K562 (cell line): ENCODE results near the gene DNAH10. TPM values are rescaled to one million over a fixed set of nuclear protein-coding genes. Genes with fewer than 3 reads are reported as not detected.

Experiments used
- ATAC-seq: fragments of 200-7000 bp; cut with Tn5 transposase; 3 replicates; pipeline ENCODE4 v1.9.1; 2020; ENCODE audit warnings: moderate library complexity
- BruUV-seq: library from RNA; stranded (reverse); fragments of 400-500 nt; replicated peaks from 2 replicates; lab custom pipeline; 2021; lab: Mats Ljungman, UMichigan
- CTCF ChIA-PET: fragments of 300-600 bp; formaldehyde crosslinking; extraction: SDS; loops from one replicate; lab custom pipeline; 2021; ENCODE audit warnings: low intra/inter-chr PET ratio; lab: Yijun Ruan, JAX
- POLR2A ChIA-PET: fragments of 300-600, 350-650 bp; sonication (Branson Sonifier 250); formaldehyde crosslinking; extraction: SDS; loops from one replicate; lab custom pipeline; 2021; ENCODE audit warnings: antibody characterized with exemption, inconsistent platforms; lab: Yijun Ruan, JAX
- DNase-seq, 4 experiments: peaks; one replicate each; pipeline versions ENCODE4 v3.0.0 to v3.0.0-alpha.2; 2011 to 2018; ENCODE audit warnings: low spot score in 3 of 4, mixed read lengths in 3 of 4; ENCODE audit errors: extremely low read depth in 1 of 4
- FAIRE-seq: peaks from 2 replicates; lab custom pipeline; 2011; peaks lifted over from hg19 to GRCh38; lab: Jason Lieb, UNC
- H2AFZ ChIP-seq: 2 replicates; pipeline ENCODE4 v1.6.0; 2011; ENCODE audit warnings: low read depth, low read length, control low read depth, inconsistent platforms
- H3K27ac ChIP-seq: fragments of 200-600 bp; 3 replicates; pipeline ENCODE4 v1.8.0; 2011; ENCODE audit warnings: low read depth, mild to moderate bottlenecking, control low read depth, inconsistent platforms, low read length, moderate library complexity, mixed read lengths; ENCODE audit errors: extremely low read depth
- H3K27me3 ChIP-seq, 2 experiments: fragments of 300-600 bp in 1 of 2; 2 replicates in 1 of 2; 3 replicates in 1 of 2; pipeline versions ENCODE4 v1.6.0 to v1.8.0; 2011; ENCODE audit warnings: inconsistent platforms in 2 of 2, low read length in 2 of 2, mild to moderate bottlenecking in 1 of 2, mixed read lengths in 1 of 2, moderate library complexity in 1 of 2; ENCODE audit not compliant: control insufficient read depth in 2 of 2, insufficient read depth in 2 of 2
- H3K36me3 ChIP-seq: fragments of 300-600 bp; 3 replicates; pipeline ENCODE4 v1.8.0; 2011; ENCODE audit warnings: mild to moderate bottlenecking, low read length, inconsistent platforms; ENCODE audit not compliant: control insufficient read depth, insufficient read depth
- H3K4me1 ChIP-seq, 2 experiments: fragments of 200-600 bp in 1 of 2; replicated peaks in 1 of 2; 2 replicates in 1 of 2; 3 replicates in 1 of 2; pipeline versions ENCODE4 v1.5.1 to v1.8.0; 2011; ENCODE audit warnings: inconsistent platforms in 2 of 2, low read length in 2 of 2, mild to moderate bottlenecking in 1 of 2, mixed read lengths in 1 of 2, moderate library complexity in 1 of 2; ENCODE audit not compliant: control insufficient read depth in 2 of 2, insufficient read depth in 2 of 2
- H3K4me2 ChIP-seq: 2 replicates; pipeline ENCODE4 v1.6.1; 2011; ENCODE audit warnings: low read length, control low read depth, inconsistent platforms, mixed read lengths; ENCODE audit not compliant: insufficient read depth
- H3K4me3 ChIP-seq: fragments of 200-600 bp; sonication (generic), shearing (Covaris generic); 2 replicates; pipeline ENCODE4 v1.5.1; 2016; ENCODE audit warnings: control low read depth, inconsistent platforms
- H3K79me2 ChIP-seq: fragments of 200-600 bp; 3 replicates; pipeline ENCODE4 v1.8.0; 2011; ENCODE audit warnings: low read length, inconsistent platforms; ENCODE audit not compliant: control insufficient read depth, insufficient read depth
- H3K9ac ChIP-seq, 2 experiments: 2 replicates each; pipeline versions ENCODE4 v1.6.0 to v1.6.1; 2011; ENCODE audit warnings: low read depth in 2 of 2, low read length in 2 of 2, control low read depth in 1 of 2, inconsistent platforms in 1 of 2, mild to moderate bottlenecking in 1 of 2, mixed read lengths in 1 of 2; ENCODE audit not compliant: insufficient read depth in 1 of 2
- H3K9me1 ChIP-seq: one replicate; pipeline ENCODE4 v1.6.0; 2011; ENCODE audit warnings: inconsistent platforms, mild to moderate bottlenecking, low read length, moderate library complexity; ENCODE audit not compliant: control insufficient read depth, insufficient read depth
- H3K9me3 ChIP-seq: replicated peaks from 2 replicates; pipeline ENCODE4 v1.5.1; 2011; ENCODE audit warnings: low read depth, low read length, inconsistent platforms; ENCODE audit not compliant: control insufficient read depth, insufficient read depth
- H4K20me1 ChIP-seq: replicated peaks from 2 replicates; pipeline ENCODE4 v1.6.1; 2011; ENCODE audit warnings: low read length, inconsistent platforms, mixed read lengths; ENCODE audit not compliant: control insufficient read depth, insufficient read depth
- BRF2 ChIP-seq: IDR thresholded peaks from 3 replicates; pipeline ENCODE4 v1.6.1; 2011; ENCODE audit warnings: borderline replicate concordance, mild to moderate bottlenecking; ENCODE audit not compliant: insufficient read length, insufficient read depth
- C11orf30 ChIP-seq: fragments of 450-650 bp; IDR thresholded peaks from 2 replicates; pipeline ENCODE4 v1.6.1; 2016; ENCODE audit warnings: low read depth, mild to moderate bottlenecking
- CHD4 ChIP-seq: fragments of 200-600 bp; sonication (generic); IDR thresholded peaks from 3 replicates; pipeline ENCODE4 v1.6.1; 2012; ENCODE audit warnings: low read depth, mild to moderate bottlenecking, mixed read lengths, low read length, inconsistent platforms; ENCODE audit not compliant: insufficient read depth, insufficient replicate concordance, poor library complexity, severe bottlenecking
- E2F5 ChIP-seq: sonication (generic); formaldehyde crosslinking; IDR thresholded peaks from 2 replicates; pipeline ENCODE4 v1.8.0; 2022; ENCODE audit warnings: mild to moderate bottlenecking, missing genetic modification reagents
- GABPB2 ChIP-seq: fragments of 250-450 bp; sonication (Bioruptor Pico); conservative IDR thresholded peaks from 2 replicates; pipeline ENCODE4 v1.5.1; 2021; ENCODE audit warnings: mild to moderate bottlenecking
- HLTF ChIP-seq: fragments of 450-650 bp; IDR thresholded peaks from 2 replicates; pipeline ENCODE4 v1.6.1; 2016
- MCM7 ChIP-seq, 2 experiments: fragments of 450-650 bp; IDR thresholded peaks; 2 replicates each; pipeline ENCODE4 v1.6.1; 2016 to 2018
- NELFE ChIP-seq: IDR thresholded peaks from 2 replicates; pipeline ENCODE4 v1.6.1; 2011; ENCODE audit warnings: mild to moderate bottlenecking; ENCODE audit not compliant: insufficient read depth, insufficient read length
- NFXL1 ChIP-seq: fragments of 450-650 bp; formaldehyde crosslinking; IDR thresholded peaks from 2 replicates; pipeline ENCODE4 v1.4.0; 2021; ENCODE audit warnings: mild to moderate bottlenecking
- PML ChIP-seq: IDR thresholded peaks from 2 replicates; pipeline ENCODE4 v1.6.1; 2012; ENCODE audit warnings: low read length, inconsistent platforms
- SMAD1 ChIP-seq: fragments of 150-350 bp; IDR thresholded peaks from 2 replicates; pipeline ENCODE4 v1.6.1; 2014; ENCODE audit warnings: low read length, low read depth; ENCODE audit not compliant: partially characterized antibody
- SMARCB1 ChIP-seq: IDR thresholded peaks from 2 replicates; pipeline ENCODE4 v1.6.1; 2011; ENCODE audit warnings: improper control_type of control experiment, low read depth; ENCODE audit not compliant: insufficient read length
- TARDBP ChIP-seq: fragments of 450-650 bp; IDR thresholded peaks from 2 replicates; pipeline ENCODE4 v1.6.1; 2016
- ZNF316 ChIP-seq: fragments of 450-650 bp; IDR thresholded peaks from 2 replicates; pipeline ENCODE4 v1.6.1; 2016
- ZNF395 ChIP-seq: fragments of 200-800 bp; sonication (Bioruptor generic); IDR thresholded peaks from 2 replicates; pipeline ENCODE4 v1.6.1; 2017; ENCODE audit warnings: missing genetic modification characterization, missing compliant biosample characterization
- WGBS: fragments of 100-300 bp; shearing (Covaris generic); methylation state at CpG from one replicate; pipeline ENCODE4 v1.1.6; 2016; ENCODE audit warnings: low coverage, mixed read lengths; ENCODE audit not compliant: insufficient coverage; ENCODE audit errors: missing lambda C conversion rate; 5-methylcytosine and 5-hydroxymethylcytosine counted together
- in situ Hi-C: fragments of 300-500 bp; cut with MboI; formaldehyde crosslinking; loops from 4 replicates; pipeline ENCODE4 v1.15.0; 2018; ENCODE audit warnings: inconsistent platforms, mixed read lengths
- intact Hi-C: fragments of 100-400 bp; cut with micrococcal nuclease; formaldehyde crosslinking; loops from 2 replicates; pipeline ENCODE4 v1.14.2; 2022
- polyA plus RNA-seq, 8 experiments: library from polyadenylated mRNA; depleted of rRNA in 4 of 8; stranded (reverse) in 5 of 8; unstranded in 3 of 8; fragments of >200 nt; fragmentation: Nextera tagmentation in 2 of 8; fragmentation: Illumina TruSeq in 1 of 8; extraction: Ambion mirVana in 2 of 8; extraction: Trizol in 1 of 8; gene quantifications; 2 replicates each; pipeline versions ENCODE4 v1.2.1 to v1.2.3, GENCODE V29; 2011 to 2014; ENCODE audit warnings: inconsistent platforms in 1 of 8, missing spikeins in 1 of 8
- total RNA-seq, 7 experiments: library from RNA; depleted of rRNA in 6 of 7; stranded (reverse); fragments of >200 nt in 6 of 7; fragmentation: Illumina TruSeq in 2 of 7; extraction: Trizol in 2 of 7; gene quantifications; 2 replicates each; pipeline versions ENCODE4 v1.2.1 to v1.2.3, GENCODE V29; 2011 to 2021; ENCODE audit warnings: low replicate concordance in 1 of 7

The DNAH10 gene
- total and polyA plus RNA-seq, 9 of the 15 experiments (the other 6 are each of a cell fraction or from before 2014, with no cell fraction given) = 0.01 to 0.06 (median 0.04) TPM; not detected in 1

GRCh38 chr12:123962513-123962912 is 200.4 kb downstream of the DNAH10 start:
- WGBS = 52% methylated on average over 5 of the region's 5 CpGs
- Histone ChIP-seq H3K36me3 (no peaks in the 10 kb centered on the region), H3K9me1 (no peaks in the 10 kb centered on the region), H3K79me2 (no peaks in the 10 kb centered on the region), H3K4me2 (no peak overlapping the region), H3K9ac (no peak overlapping the region), H3K9me3 (no peaks in the 10 kb centered on the region), H4K20me1 (0 out of 2 replicates have a peak, but pooled peaks cover 3% of the 10 kb centered on the region), H3K27ac (no peak overlapping the region), H3K4me1 (peaks cover 0 to 15% of the 10 kb centered on the region in 2 experiments; a peak in 3 of 5 replicates)
- DNase-seq (no peak), FAIRE-seq (no peak), ATAC-seq (no peak)
- POLR2A ChIA-PET = interaction anchor here (0.6 to 1.1 kb wide), 2 partner anchors 11 to 748 kb away, joined by 3 read pairs; no protein-coding TSS in a partner anchor
- in situ Hi-C loops = no loop called here
- intact Hi-C loops = no loop called here
- no TSS peak for BruUV-seq
- CTCF ChIA-PET = no interaction called here
- no peak for TF ChIP-seq NFXL1 (CRISPR knock-in tag)
- no peak for TF ChIP-seq E2F5 (CRISPR knock-in tag)
- no peak for TF ChIP-seq PML
- TF ChIP-seq GABPB2 (CRISPR knock-in tag) = no peak
- TF ChIP-seq TARDBP = no peak
- TF ChIP-seq NELFE = no peak
- no peak for TF ChIP-seq SMAD1
- TF ChIP-seq HLTF = no peak
- TF ChIP-seq C11orf30 = no peak
- no peak for TF ChIP-seq ZNF316
- TF ChIP-seq ZNF395 (CRISPR knock-in tag) = no peak
- no peak for TF ChIP-seq MCM7 (IDR thresholded peaks at IDR 0.05)
- no peak for TF ChIP-seq CHD4
- TF ChIP-seq SMARCB1 = no peak
- no peak for TF ChIP-seq BRF2
- TF ChIP-seq, all 486 proteins: peak for 0
- Histone ChIP-seq H3K4me3 (no peak overlapping the region), H2AFZ (no peak overlapping the region), H3K27me3 (no peaks in the 10 kb centered on the region)
